ENCODE results near the gene CTSC.

Gene CTSC

GRCh38 chr11:88315015-88315414 lies 22.5 kb downstream of the CTSC start:
- no peak for DNase-seq

GRCh38 chr11:88313441-88313840 lies 24.1 kb downstream of the CTSC start:
- no peak for DNase-seq

- no peak for DNase-seq
Observed at GRCh38 chr11:88312628-88313027, 24.9 kb downstream of the CTSC start.

- DNase-seq = no peak
Observed at GRCh38 chr11:88310246-88310645, 27.3 kb downstream of the CTSC start.

GRCh38 chr11:88308576-88308975 lies 29.0 kb downstream of the CTSC start:
- DNase-seq = no peak

GRCh38 chr11:88307749-88308425 lies 29.6 kb downstream of the CTSC start:
- no peak for DNase-seq

- DNase-seq = no peak
Observed at GRCh38 chr11:88306785-88307184, 30.8 kb downstream of the CTSC start.

- DNase-seq = no peak
Observed at GRCh38 chr11:88305430-88305829, 32.1 kb downstream of the CTSC start.

GRCh38 chr11:88304352-88304751 lies 33.2 kb downstream of the CTSC start:
- no peak for DNase-seq

- DNase-seq = no peak
Observed at GRCh38 chr11:88303037-88303436, 34.5 kb downstream of the CTSC start.

GRCh38 chr11:88301488-88302140 lies 35.9 kb downstream of the CTSC start:
- DNase-seq = peak; percentile 27

GRCh38 chr11:88300888-88301487 lies 36.5 kb downstream of the CTSC start:
- no peak for DNase-seq

- DNase-seq = no peak
Observed at GRCh38 chr11:88297863-88298262, 39.7 kb downstream of the CTSC start.

- no peak for DNase-seq
Observed at GRCh38 chr11:88297421-88297820, 40.1 kb downstream of the CTSC start.

- no peak for DNase-seq
Observed at GRCh38 chr11:88295028-88295427, 42.5 kb downstream of the CTSC start.

- DNase-seq = no peak
Observed at GRCh38 chr11:88293931-88294330, 43.6 kb downstream of the CTSC start.

- DNase-seq = no peak
Observed at GRCh38 chr11:88292171-88292843, 45.2 kb downstream of the CTSC start.

- DNase-seq = no peak
Observed at GRCh38 chr11:88288560-88288959, 49.0 kb downstream of the CTSC start.

- DNase-seq = no peak
Observed at GRCh38 chr11:88284336-88285050, 53.0 kb downstream of the CTSC start.

GRCh38 chr11:88282747-88283515 lies 54.6 kb downstream of the CTSC start:
- no peak for DNase-seq

GRCh38 chr11:88281317-88281712 lies 56.2 kb downstream of the CTSC start:
- DNase-seq = no peak

GRCh38 chr11:88280673-88281316 lies 56.7 kb downstream of the CTSC start:
- no peak for DNase-seq

Measured in CD4-positive, alpha-beta T cell treated with Interleukin-15 for 1 hour (primary cell).